ENCODE results near the gene P2RX4. TPM values are rescaled to one million over a fixed set of nuclear protein-coding genes. Genes with fewer than 3 reads are reported as not detected.
A peak's percentile ranks its signal among the peaks of the same experiment; 100 is the strongest.

Gene P2RX4
- total and polyA plus RNA-seq, 2 of the 13 experiments (the other 11 are each of a cell fraction or from before 2014, with no cell fraction given): 13.8 to 30.8 TPM

DNA sequence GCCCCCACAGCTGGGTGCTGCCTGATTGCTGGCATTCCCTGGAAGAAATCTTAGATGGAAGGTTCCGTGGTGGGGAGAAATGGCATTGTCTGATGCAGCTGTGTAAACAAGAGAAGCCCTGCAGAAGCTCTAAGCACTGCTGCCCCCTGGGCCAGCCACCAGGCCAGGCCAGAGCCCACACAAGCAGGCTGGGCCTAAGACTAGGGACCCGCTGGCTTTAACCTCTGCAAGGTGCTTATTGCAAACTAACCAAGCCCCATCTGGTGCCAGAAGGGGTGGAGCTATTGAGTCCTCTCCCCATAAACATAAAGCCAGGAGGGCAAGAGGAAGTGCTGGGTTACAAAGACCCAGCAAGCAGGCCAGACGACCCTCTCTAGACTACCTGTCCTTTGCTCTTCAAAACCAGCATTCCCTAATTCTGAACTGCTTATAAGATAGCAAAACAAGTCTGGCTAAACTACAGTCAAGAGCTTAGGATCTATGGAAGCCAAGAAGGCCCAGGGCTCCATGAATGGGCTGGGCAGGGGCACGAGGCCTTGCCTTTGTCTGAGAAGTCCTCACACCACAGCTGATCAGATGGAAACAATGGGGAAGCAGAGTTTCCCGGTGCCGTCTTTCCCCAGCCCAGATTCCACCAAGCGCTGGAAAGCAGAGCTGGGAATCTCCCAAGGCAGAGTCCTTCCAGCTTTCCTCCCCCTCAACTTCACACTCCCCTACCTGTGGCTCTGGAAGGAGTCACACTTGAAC, 28.8 kb downstream of the P2RX4 start:
- H3K9ac ChIP-seq (ENCODE audit: insufficient read depth, low read depth, low read length): no peak overlapping the region
- H3K9me3 ChIP-seq (ENCODE audit: low read length): no peaks in the 10 kb centered on the region
- WGBS (ENCODE audit: low lambda C conversion rate): 93% methylated on average over 6 of the region's 7 CpGs
- DNase-seq (ENCODE audit: low spot score) (no peak), FAIRE-seq (no peak), ATAC-seq (peak; percentile 34; the same call in 2 of the 3 replicates)
- peaks cover 11 to 22% of the 10 kb centered on the region in 2 experiments; a peak in 3 of 5 replicates for H3K36me3 ChIP-seq (replicated peaks in 1 of 2; ENCODE audit: control insufficient read depth in 1 of 2, insufficient read depth in 2 of 2, low read length in 2 of 2)
- no peaks in the 10 kb centered on the region for H3K4me1 ChIP-seq (ENCODE audit: insufficient read depth, low read length)
- ChIA-PET CTCF (ENCODE audit: low intra/inter-chr PET ratio, low total read pairs) (no interaction called here), POLR2A (no interaction called here)
- H3K4me3 ChIP-seq (replicated peaks in 1 of 3; ENCODE audit: insufficient read depth in 1 of 3, low read depth in 2 of 3, low read length in 3 of 3): no peak overlapping the region
- intact Hi-C loops (cut with micrococcal nuclease; ENCODE audit: unreplicated experiment): no loop called here
- TF ChIP-seq KDM1A (CRISPR knock-in tag; IDR thresholded peaks at IDR 0.05) (no peak), PCBP1 (IDR thresholded peaks at IDR 0.05; ENCODE audit: borderline replicate concordance, low read depth, low read length) (no peak), FOXA1 (IDR thresholded peaks at IDR 0.05) (no peak), FOXA1 (CRISPR knock-in tag; IDR thresholded peaks at IDR 0.05) (peak; percentile 41; the same call in 1 of the 2 replicates), HDAC1 (CRISPR knock-in tag; IDR thresholded peaks at IDR 0.05) (no peak), GZF1 (CRISPR knock-in tag; IDR thresholded peaks at IDR 0.05) (no peak), CBX2 (IDR thresholded peaks at IDR 0.05; ENCODE audit: low read depth, low read length) (no peak), CBX2 (CRISPR knock-in tag; IDR thresholded peaks at IDR 0.05; ENCODE audit: low read depth) (no peak), ZNF670 (CRISPR knock-in tag; IDR thresholded peaks at IDR 0.05; ENCODE audit: borderline replicate concordance) (no peak), REXO4 (CRISPR knock-in tag; IDR thresholded peaks at IDR 0.05; ENCODE audit: borderline replicate concordance) (no peak), MTA1 (CRISPR knock-in tag; IDR thresholded peaks at IDR 0.05; ENCODE audit: borderline replicate concordance) (no peak), IRF2 (CRISPR knock-in tag; IDR thresholded peaks at IDR 0.05) (no peak), GATAD1 (CRISPR knock-in tag; IDR thresholded peaks at IDR 0.05) (no peak), SP140L (CRISPR knock-in tag; IDR thresholded peaks at IDR 0.05; ENCODE audit: borderline replicate concordance) (no peak), MAFG (CRISPR knock-in tag; IDR thresholded peaks at IDR 0.05) (no peak)
- TF ChIP-seq, protein P1, sequence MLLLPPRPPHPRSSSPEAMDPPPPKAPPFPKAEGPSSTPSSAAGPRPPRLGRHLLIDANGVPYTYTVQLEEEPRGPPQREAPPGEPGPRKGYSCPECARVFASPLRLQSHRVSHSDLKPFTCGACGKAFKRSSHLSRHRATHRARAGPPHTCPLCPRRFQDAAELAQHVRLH (CRISPR knock-in tag; IDR thresholded peaks at IDR 0.05; ENCODE audit: borderline replicate concordance, low read depth): no peak
- TF ChIP-seq, protein P2, sequence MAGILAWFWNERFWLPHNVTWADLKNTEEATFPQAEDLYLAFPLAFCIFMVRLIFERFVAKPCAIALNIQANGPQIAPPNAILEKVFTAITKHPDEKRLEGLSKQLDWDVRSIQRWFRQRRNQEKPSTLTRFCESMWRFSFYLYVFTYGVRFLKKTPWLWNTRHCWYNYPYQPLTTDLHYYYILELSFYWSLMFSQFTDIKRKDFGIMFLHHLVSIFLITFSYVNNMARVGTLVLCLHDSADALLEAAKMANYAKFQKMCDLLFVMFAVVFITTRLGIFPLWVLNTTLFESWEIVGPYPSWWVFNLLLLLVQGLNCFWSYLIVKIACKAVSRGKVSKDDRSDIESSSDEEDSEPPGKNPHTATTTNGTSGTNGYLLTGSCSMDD (CRISPR knock-in tag; IDR thresholded peaks at IDR 0.05): no peak
- TF ChIP-seq, protein P3, sequence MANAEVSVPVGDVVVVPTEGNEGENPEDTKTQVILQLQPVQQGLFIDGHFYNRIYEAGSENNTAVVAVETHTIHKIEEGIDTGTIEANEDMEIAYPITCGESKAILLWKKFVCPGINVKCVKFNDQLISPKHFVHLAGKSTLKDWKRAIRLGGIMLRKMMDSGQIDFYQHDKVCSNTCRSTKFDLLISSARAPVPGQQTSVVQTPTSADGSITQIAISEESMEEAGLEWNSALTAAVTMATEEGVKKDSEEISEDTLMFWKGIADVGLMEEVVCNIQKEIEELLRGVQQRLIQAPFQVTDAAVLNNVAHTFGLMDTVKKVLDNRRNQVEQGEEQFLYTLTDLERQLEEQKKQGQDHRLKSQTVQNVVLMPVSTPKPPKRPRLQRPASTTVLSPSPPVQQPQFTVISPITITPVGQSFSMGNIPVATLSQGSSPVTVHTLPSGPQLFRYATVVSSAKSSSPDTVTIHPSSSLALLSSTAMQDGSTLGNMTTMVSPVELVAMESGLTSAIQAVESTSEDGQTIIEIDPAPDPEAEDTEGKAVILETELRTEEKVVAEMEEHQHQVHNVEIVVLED (CRISPR knock-in tag; IDR thresholded peaks at IDR 0.05; ENCODE audit: borderline replicate concordance): no peak
- TF ChIP-seq, protein P4, sequence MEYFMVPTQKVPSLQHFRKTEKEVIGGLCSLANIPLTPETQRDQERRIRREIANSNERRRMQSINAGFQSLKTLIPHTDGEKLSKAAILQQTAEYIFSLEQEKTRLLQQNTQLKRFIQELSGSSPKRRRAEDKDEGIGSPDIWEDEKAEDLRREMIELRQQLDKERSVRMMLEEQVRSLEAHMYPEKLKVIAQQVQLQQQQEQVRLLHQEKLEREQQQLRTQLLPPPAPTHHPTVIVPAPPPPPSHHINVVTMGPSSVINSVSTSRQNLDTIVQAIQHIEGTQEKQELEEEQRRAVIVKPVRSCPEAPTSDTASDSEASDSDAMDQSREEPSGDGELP (IDR thresholded peaks at IDR 0.05; ENCODE audit: borderline replicate concordance, low read depth): peak; percentile 51; the same call in 1 of the 2 replicates
- in situ Hi-C loops (cut with HindIII; ENCODE audit: extremely low pct_ligation_motif_present, low pct_unique_long_range_greater_than_20kb): no loop called here
- H3K27ac ChIP-seq (ENCODE audit: extremely low read length, insufficient read depth, low read length): no peak overlapping the region
- no peaks in the 10 kb centered on the region for H3K27me3 ChIP-seq (ENCODE audit: control insufficient read depth in 1 of 2, insufficient read depth in 2 of 2, low read length in 2 of 2)
- H2AFZ ChIP-seq (ENCODE audit: low read length): no peak overlapping the region
- no peak overlapping the region for H3K4me2 ChIP-seq (ENCODE audit: low read depth, low read length)
- no peaks in the 10 kb centered on the region for H4K20me1 ChIP-seq (ENCODE audit: insufficient read depth, low read length)
- no peaks in the 10 kb centered on the region for H3K79me2 ChIP-seq (ENCODE audit: insufficient read depth, low read length)
- no TSS peak for BruUV-seq (replicated peaks)
